GM19438 (cell line): ENCODE measurements around the gene PACSIN2.

Experiments used
- ATAC-seq: cut with Tn5 transposase; IDR thresholded peaks from one replicate; pipeline ENCODE4 v1.9.1; 2021; ENCODE audit warnings: low read depth; ENCODE audit not compliant: unreplicated experiment

PACSIN2 gene

GRCh38 chr22:42834177-42834949 is 180.6 kb downstream of the PACSIN2 start:
- ATAC-seq, result no peak

DNA sequence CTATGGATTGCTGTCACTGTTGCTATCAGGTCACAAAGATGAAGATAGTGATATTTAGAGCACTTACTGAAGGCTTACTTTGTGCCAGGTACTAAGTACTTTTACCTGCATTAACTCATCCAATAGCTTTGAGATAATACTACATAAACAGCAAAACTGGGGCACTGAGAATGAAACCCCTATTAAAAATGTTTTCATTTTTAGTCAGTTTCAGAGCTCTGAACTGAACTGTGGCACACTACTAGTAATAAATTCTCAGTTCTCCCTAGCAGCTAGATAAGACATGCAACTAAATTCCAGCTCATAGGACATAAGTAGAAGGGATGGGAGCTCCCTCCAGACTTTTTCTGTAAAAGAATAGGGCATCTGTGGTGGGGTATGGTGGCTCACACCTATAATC is 181.8 kb downstream of the PACSIN2 start:
- ATAC-seq, result no peak

GRCh38 chr22:42831712-42832111 is 183.2 kb downstream of the PACSIN2 start:
- no peak for ATAC-seq

- ATAC-seq, result no peak
These were observed 184.8 kb downstream of the PACSIN2 start for GRCh38 chr22:42830161-42830560.

GRCh38 chr22:42829302-42829701 is 185.6 kb downstream of the PACSIN2 start:
- ATAC-seq, result no peak

GRCh38 chr22:42825796-42826195 is 189.2 kb downstream of the PACSIN2 start:
- no peak for ATAC-seq

- no peak for ATAC-seq
These were observed 193.6 kb downstream of the PACSIN2 start for GRCh38 chr22:42821386-42821785.

GRCh38 chr22:42820045-42820763 is 194.7 kb downstream of the PACSIN2 start:
- ATAC-seq, result no peak
